ENCODE data around the gene GGT1.

GGT1 gene

DNA sequence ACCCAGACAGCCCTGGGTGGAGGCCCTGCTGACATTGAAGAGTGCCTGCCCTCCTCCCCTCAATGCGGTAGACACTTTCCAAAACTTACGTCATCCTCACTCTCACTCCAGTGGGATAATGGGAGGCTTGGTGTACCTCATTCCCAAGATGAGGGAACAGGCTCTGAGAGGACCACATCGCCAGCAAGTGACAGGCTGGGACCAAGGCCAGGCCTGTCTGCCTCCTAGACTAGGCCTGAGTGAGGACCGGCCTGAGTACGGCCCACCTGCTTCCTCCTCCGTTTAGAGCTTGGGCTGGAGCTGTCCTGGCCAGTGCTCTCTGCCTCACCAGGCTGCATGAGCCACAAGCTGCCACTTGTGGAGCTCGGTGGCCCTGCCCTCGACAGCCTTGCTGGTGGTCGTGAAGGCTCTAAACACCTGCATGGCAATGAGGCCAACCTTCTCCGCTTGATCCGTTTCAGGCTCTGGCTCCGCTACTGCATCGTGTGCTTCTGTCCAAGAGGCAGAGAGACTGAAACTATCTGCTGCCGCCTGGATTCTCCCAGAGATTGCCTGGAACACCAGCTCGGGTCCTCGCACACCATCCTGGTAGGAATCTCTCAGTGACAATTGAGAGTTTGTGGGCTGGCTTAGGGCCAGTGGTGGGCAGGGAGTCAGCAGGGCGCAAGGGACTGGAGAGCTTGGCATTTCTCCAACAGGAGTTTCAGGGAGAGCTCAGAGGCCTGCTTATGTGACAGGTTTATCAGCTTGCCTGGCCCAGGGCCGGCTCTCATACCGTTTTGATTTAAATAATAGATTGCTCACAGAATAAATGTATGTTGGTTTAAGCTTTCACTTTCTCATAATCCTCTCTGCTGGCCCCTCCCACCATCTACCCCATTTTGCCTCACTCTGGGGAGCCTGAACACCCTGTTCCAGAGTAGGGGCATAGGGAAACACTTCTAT, 19.5 kb upstream of the GGT1 start:
- TF ChIP-seq GABPA (IDR thresholded peaks at IDR 0.05; ENCODE audit: low read depth) (no peak), SPI1 (IDR thresholded peaks at IDR 0.05; ENCODE audit: borderline replicate concordance, low read depth) (no peak), REST (IDR thresholded peaks at IDR 0.05; ENCODE audit: insufficient replicate concordance, low read depth) (no peak), POLR2AphosphoS5 (IDR thresholded peaks at IDR 0.05; ENCODE audit: low read depth) (no peak)
- TF ChIP-seq, protein P1, sequence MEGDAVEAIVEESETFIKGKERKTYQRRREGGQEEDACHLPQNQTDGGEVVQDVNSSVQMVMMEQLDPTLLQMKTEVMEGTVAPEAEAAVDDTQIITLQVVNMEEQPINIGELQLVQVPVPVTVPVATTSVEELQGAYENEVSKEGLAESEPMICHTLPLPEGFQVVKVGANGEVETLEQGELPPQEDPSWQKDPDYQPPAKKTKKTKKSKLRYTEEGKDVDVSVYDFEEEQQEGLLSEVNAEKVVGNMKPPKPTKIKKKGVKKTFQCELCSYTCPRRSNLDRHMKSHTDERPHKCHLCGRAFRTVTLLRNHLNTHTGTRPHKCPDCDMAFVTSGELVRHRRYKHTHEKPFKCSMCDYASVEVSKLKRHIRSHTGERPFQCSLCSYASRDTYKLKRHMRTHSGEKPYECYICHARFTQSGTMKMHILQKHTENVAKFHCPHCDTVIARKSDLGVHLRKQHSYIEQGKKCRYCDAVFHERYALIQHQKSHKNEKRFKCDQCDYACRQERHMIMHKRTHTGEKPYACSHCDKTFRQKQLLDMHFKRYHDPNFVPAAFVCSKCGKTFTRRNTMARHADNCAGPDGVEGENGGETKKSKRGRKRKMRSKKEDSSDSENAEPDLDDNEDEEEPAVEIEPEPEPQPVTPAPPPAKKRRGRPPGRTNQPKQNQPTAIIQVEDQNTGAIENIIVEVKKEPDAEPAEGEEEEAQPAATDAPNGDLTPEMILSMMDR (IDR thresholded peaks at IDR 0.05; ENCODE audit: insufficient read depth, low read length): no peak
- no peaks in the 10 kb centered on the region for H3K27me3 ChIP-seq (ENCODE audit: insufficient read depth, poor library complexity, severe bottlenecking)
- no peak for DNase-seq (ENCODE audit: low read depth in 1 of 2, low spot score in 1 of 2)
- H3K4me3 ChIP-seq (replicated peaks; ENCODE audit: insufficient read depth, low read length): no peak overlapping the region
- H3K27ac ChIP-seq (replicated peaks): no peak overlapping the region

- Histone ChIP-seq H3K4me3 (replicated peaks; ENCODE audit: insufficient read depth, low read length) (no peak overlapping the region), H3K27me3 (ENCODE audit: insufficient read depth, poor library complexity, severe bottlenecking) (no peaks in the 10 kb centered on the region), H3K27ac (replicated peaks) (no peak overlapping the region)
- TF ChIP-seq SPI1 (IDR thresholded peaks at IDR 0.05; ENCODE audit: borderline replicate concordance, low read depth) (no peak), POLR2AphosphoS5 (IDR thresholded peaks at IDR 0.05; ENCODE audit: low read depth) (no peak), GABPA (IDR thresholded peaks at IDR 0.05; ENCODE audit: low read depth) (no peak), REST (IDR thresholded peaks at IDR 0.05; ENCODE audit: insufficient replicate concordance, low read depth) (no peak)
- TF ChIP-seq, protein P1 (IDR thresholded peaks at IDR 0.05; ENCODE audit: insufficient read depth, low read length): no peak
- no peak for DNase-seq (ENCODE audit: low read depth in 1 of 2, low spot score in 1 of 2)
These were observed 18.7 kb upstream of the GGT1 start for GRCh38 chr22:24584166-24584790.

DNA sequence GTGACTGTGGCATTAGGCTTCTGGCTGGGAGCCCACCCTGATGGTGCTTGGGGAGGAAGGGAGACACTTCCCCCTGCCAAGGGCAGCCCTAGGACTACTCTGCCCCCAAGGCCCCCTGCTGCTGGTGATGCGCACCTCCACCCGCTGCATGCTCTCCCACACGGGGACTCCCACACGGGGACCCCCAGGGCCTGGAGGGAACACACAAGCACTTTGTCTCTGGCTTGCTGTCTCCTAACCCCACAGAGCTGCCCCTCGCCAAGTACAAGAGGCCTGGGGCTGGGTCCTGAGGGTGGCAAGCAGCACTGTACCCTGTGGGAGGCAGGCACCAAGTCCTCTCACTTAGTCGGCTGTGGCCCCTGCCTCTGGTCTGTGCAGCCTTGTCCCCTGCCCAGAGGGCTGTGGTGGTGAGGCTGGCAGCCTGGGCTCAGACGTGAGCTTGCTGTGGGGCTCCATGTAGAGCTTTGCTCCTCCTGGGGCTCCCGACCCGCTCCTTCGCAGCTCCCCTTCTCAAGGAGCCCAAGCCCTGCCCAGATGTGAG, 18.1 kb upstream of the GGT1 start:
- DNase-seq (ENCODE audit: low read depth in 1 of 2, low spot score in 1 of 2): no peak
- TF ChIP-seq POLR2AphosphoS5 (IDR thresholded peaks at IDR 0.05; ENCODE audit: low read depth) (no peak), SPI1 (IDR thresholded peaks at IDR 0.05; ENCODE audit: borderline replicate concordance, low read depth) (no peak), GABPA (IDR thresholded peaks at IDR 0.05; ENCODE audit: low read depth) (no peak), REST (IDR thresholded peaks at IDR 0.05; ENCODE audit: insufficient replicate concordance, low read depth) (no peak)
- TF ChIP-seq, protein P1 (IDR thresholded peaks at IDR 0.05; ENCODE audit: insufficient read depth, low read length): no peak
- no peak overlapping the region for H3K27ac ChIP-seq (replicated peaks)
- H3K4me3 ChIP-seq (replicated peaks; ENCODE audit: insufficient read depth, low read length): no peak overlapping the region
- H3K27me3 ChIP-seq (ENCODE audit: insufficient read depth, poor library complexity, severe bottlenecking): no peaks in the 10 kb centered on the region

Data from HL-60 (cell line).